GM19324 (cell line): Measurements from ENCODE around the gene MX2.
"Not testable (repeated sequence)": the region's sequence is repeated elsewhere in the genome, so short reads cannot be mapped to it uniquely, and the experiment has no call there.

Experiments
- ATAC-seq: cut with Tn5 transposase; IDR thresholded peaks from one replicate; pipeline ENCODE4 v1.9.1; 2021; ENCODE audit warnings: mild to moderate bottlenecking, moderate library complexity; ENCODE audit not compliant: unreplicated experiment, low FRiP score

Gene MX2

GRCh38 chr21:41410361-41410760 lies 48.5 kb downstream of the MX2 start:
- ATAC-seq: no peak

GRCh38 chr21:41410767-41411448 lies 49.1 kb downstream of the MX2 start:
- ATAC-seq: no peak

- no peak for ATAC-seq
Observed at GRCh38 chr21:41411449-41412089, 49.7 kb downstream of the MX2 start.

- ATAC-seq: not testable (repeated sequence)
Observed at GRCh38 chr21:41417505-41417904, 55.7 kb downstream of the MX2 start.

GRCh38 chr21:41418393-41418792 lies 56.6 kb downstream of the MX2 start:
- no peak for ATAC-seq

- no peak for ATAC-seq
Observed at GRCh38 chr21:41418956-41419680, 57.3 kb downstream of the MX2 start.

GRCh38 chr21:41419921-41420862 lies 58.4 kb downstream of the MX2 start:
- ATAC-seq: peak; percentile 76

GRCh38 chr21:41420998-41421397 lies 59.2 kb downstream of the MX2 start:
- not testable (repeated sequence) for ATAC-seq

- no peak for ATAC-seq
Observed at GRCh38 chr21:41422546-41423304, 60.9 kb downstream of the MX2 start.

- not testable (repeated sequence) for ATAC-seq
Observed at GRCh38 chr21:41423305-41423636, 61.4 kb downstream of the MX2 start.

- no peak for ATAC-seq
Observed at GRCh38 chr21:41425588-41425953, 63.7 kb downstream of the MX2 start.

- ATAC-seq: peak; percentile 81
Observed at GRCh38 chr21:41425954-41426675, 64.3 kb downstream of the MX2 start, which contains the start of gene MX1. MX1 (plus strand) TSS chr21:41426239; CDS start chr21:41432071, 5,832 bp downstream.

GRCh38 chr21:41426676-41427404 lies 65.0 kb downstream of the MX2 start:
- no peak for ATAC-seq

GRCh38 chr21:41427556-41427955 lies 65.7 kb downstream of the MX2 start:
- ATAC-seq: no peak

GRCh38 chr21:41428311-41428710 lies 66.5 kb downstream of the MX2 start:
- ATAC-seq: no peak

GRCh38 chr21:41428847-41429246 lies 67.0 kb downstream of the MX2 start:
- no peak for ATAC-seq

GRCh38 chr21:41429305-41429704 lies 67.5 kb downstream of the MX2 start:
- ATAC-seq: no peak

- ATAC-seq: no peak
Observed at GRCh38 chr21:41429925-41430491, 68.2 kb downstream of the MX2 start.
